Measurements from ENCODE around the gene LETMD1. TPM values are rescaled to one million over a fixed set of nuclear protein-coding genes. Genes with fewer than 3 reads are reported as not detected.
A peak's percentile ranks its signal among the peaks of the same experiment; 100 is the strongest.

Gene LETMD1
- total RNA-seq, 1 donor from 2014 or later = 75.7 TPM

GRCh38 chr12:51017452-51017851 is 30.7 kb upstream of the LETMD1 start:
- H3K9me3 Mint-ChIP-seq = no peaks in the 10 kb centered on the region
- H3K4me1 Mint-ChIP-seq = peaks cover 34% of the 10 kb centered on the region
- peaks cover 10% of the 10 kb centered on the region for H3K36me3 Mint-ChIP-seq (ENCODE audit: low read depth)
- H3K4me3 Mint-ChIP-seq = no peak overlapping the region
- peak overlapping the region; percentile 39 for H3K27ac Mint-ChIP-seq
- no peak for DNase-seq
- H3K27me3 Mint-ChIP-seq = no peaks in the 10 kb centered on the region
- intact Hi-C loops (cut with micrococcal nuclease) = no loop called here

- Mint-ChIP-seq H3K27me3 (no peaks in the 10 kb centered on the region), H3K36me3 (ENCODE audit: low read depth) (peaks cover 11% of the 10 kb centered on the region), H3K9me3 (no peaks in the 10 kb centered on the region), H3K4me3 (no peak overlapping the region), H3K4me1 (peaks cover 34% of the 10 kb centered on the region), H3K27ac (no peak overlapping the region)
- intact Hi-C loops (cut with micrococcal nuclease) = no loop called here
- no peak for DNase-seq
Measured at GRCh38 chr12:51018956-51019355, 29.2 kb upstream of the LETMD1 start.

GRCh38 chr12:51019927-51020326 is 28.2 kb upstream of the LETMD1 start:
- intact Hi-C loops (cut with micrococcal nuclease) = loop anchor here (10.0 kb wide), 1 partner anchor 615 kb away; the partner anchor contains the start of gene LARP4
- no peaks in the 10 kb centered on the region for H3K9me3 Mint-ChIP-seq
- no peak for DNase-seq
- H3K36me3 Mint-ChIP-seq (ENCODE audit: low read depth) = peaks cover 16% of the 10 kb centered on the region
- H3K4me1 Mint-ChIP-seq = peaks cover 44% of the 10 kb centered on the region
- H3K4me3 Mint-ChIP-seq = no peak overlapping the region
- H3K27me3 Mint-ChIP-seq = no peaks in the 10 kb centered on the region
- H3K27ac Mint-ChIP-seq = no peak overlapping the region

GRCh38 chr12:51020448-51021182 is 27.5 kb upstream of the LETMD1 start:
- Mint-ChIP-seq H3K9me3 (no peaks in the 10 kb centered on the region), H3K27ac (peak overlapping the region; percentile 20), H3K27me3 (no peaks in the 10 kb centered on the region), H3K36me3 (ENCODE audit: low read depth) (peaks cover 16% of the 10 kb centered on the region), H3K4me3 (peak overlapping the region; percentile 39), H3K4me1 (peaks cover 49% of the 10 kb centered on the region)
- intact Hi-C loops (cut with micrococcal nuclease) = loop anchor here (10.0 kb wide), 1 partner anchor 616 kb away; the partner anchor contains the start of gene LARP4
- DNase-seq = no peak

- H3K36me3 Mint-ChIP-seq (ENCODE audit: low read depth) = peaks cover 19% of the 10 kb centered on the region
- peaks cover 54% of the 10 kb centered on the region for H3K4me1 Mint-ChIP-seq
- intact Hi-C loops (cut with micrococcal nuclease) = loop anchor here (10.0 kb wide), 1 partner anchor 617 kb away; the partner anchor contains the start of gene LARP4
Measured at GRCh38 chr12:51021694-51022093, 26.4 kb upstream of the LETMD1 start.

GRCh38 chr12:51023625-51024382 is 24.3 kb upstream of the LETMD1 start:
- Mint-ChIP-seq H3K4me3 (peak overlapping the region; percentile 99), H3K4me1 (peaks cover 57% of the 10 kb centered on the region), H3K36me3 (ENCODE audit: low read depth) (peaks cover 17% of the 10 kb centered on the region), H3K9me3 (no peaks in the 10 kb centered on the region), H3K27ac (peak overlapping the region; percentile 100), H3K27me3 (peaks cover 4% of the 10 kb centered on the region)
- intact Hi-C loops (cut with micrococcal nuclease) = loop anchor here (1.0 to 10.0 kb wide), 6 partner anchors 13 to 619 kb away; partner anchors contain the start of genes CSRNP2, DAZAP2 and LARP4
- DNase-seq = no peak

More at GRCh38 chr12:51021694-51022093, 26.4 kb upstream of the LETMD1 start:
- Mint-ChIP-seq H3K27ac (peak overlapping the region; percentile 17), H3K27me3 (no peaks in the 10 kb centered on the region), H3K4me3 (peak overlapping the region; percentile 47), H3K9me3 (no peaks in the 10 kb centered on the region)
- DNase-seq = no peak

- peaks cover 9% of the 10 kb centered on the region for H3K27me3 Mint-ChIP-seq
- H3K36me3 Mint-ChIP-seq (ENCODE audit: low read depth) = peaks cover 17% of the 10 kb centered on the region
- H3K9me3 Mint-ChIP-seq = no peaks in the 10 kb centered on the region
- H3K4me1 Mint-ChIP-seq = peaks cover 50% of the 10 kb centered on the region
- intact Hi-C loops (cut with micrococcal nuclease) = loop anchor here (2.0 to 10.0 kb wide), 6 partner anchors 15 to 621 kb away; partner anchors contain the start of genes BIN2, CSRNP2, DAZAP2 and LARP4
- DNase-seq = no peak
- H3K4me3 Mint-ChIP-seq = peak overlapping the region; percentile 99
- peak overlapping the region; percentile 100 for H3K27ac Mint-ChIP-seq
Measured at GRCh38 chr12:51025338-51025835, 22.7 kb upstream of the LETMD1 start.

- intact Hi-C loops (cut with micrococcal nuclease) = loop anchor here (1.0 to 10.0 kb wide), 9 partner anchors 15 to 621 kb away; partner anchors contain the start of genes BIN2, CSRNP2, DAZAP2 and LARP4
- Mint-ChIP-seq H3K27ac (peak within 1 kb of the TSS; percentile 100), H3K4me3 (peak within 1 kb of the TSS; percentile 99), H3K4me1 (peaks cover 45% of the 10 kb centered on the region), H3K36me3 (ENCODE audit: low read depth) (peaks cover 15% of the 10 kb centered on the region), H3K27me3 (peaks cover 9% of the 10 kb centered on the region), H3K9me3 (no peaks in the 10 kb centered on the region)
- peak; percentile 98 for DNase-seq
Measured at GRCh38 chr12:51025836-51026638, 22.1 kb upstream of the LETMD1 start, which contains the start of gene SLC11A2. SLC11A2 (minus strand) TSS chr12:51026384; CDS start chr12:51010728, 15,656 bp downstream.

- peak overlapping the region; percentile 75 for H3K27ac Mint-ChIP-seq
- peak overlapping the region; percentile 47 for H3K4me3 Mint-ChIP-seq
- no peaks in the 10 kb centered on the region for H3K9me3 Mint-ChIP-seq
- H3K4me1 Mint-ChIP-seq = peaks cover 36% of the 10 kb centered on the region
- peaks cover 11% of the 10 kb centered on the region for H3K36me3 Mint-ChIP-seq (ENCODE audit: low read depth)
- intact Hi-C loops (cut with micrococcal nuclease) = loop anchor here (5.0 to 10.0 kb wide), 2 partner anchors 295 to 623 kb away; partner anchors contain the start of genes BIN2 and LARP4
- H3K27me3 Mint-ChIP-seq = peaks cover 9% of the 10 kb centered on the region
- no peak for DNase-seq
Measured at GRCh38 chr12:51027342-51027835, 20.7 kb upstream of the LETMD1 start.

- Mint-ChIP-seq H3K27me3 (peaks cover 9% of the 10 kb centered on the region), H3K27ac (no peak overlapping the region), H3K4me1 (peaks cover 34% of the 10 kb centered on the region), H3K9me3 (no peaks in the 10 kb centered on the region), H3K36me3 (ENCODE audit: low read depth) (peaks cover 10% of the 10 kb centered on the region), H3K4me3 (peak overlapping the region; percentile 47)
- peak; percentile 73 for DNase-seq
- intact Hi-C loops (cut with micrococcal nuclease) = loop anchor here (1.0 to 10.0 kb wide), 3 partner anchors 203 to 623 kb away; partner anchors contain the start of genes BIN2 and LARP4
Measured at GRCh38 chr12:51028126-51028812, 19.9 kb upstream of the LETMD1 start.

GRCh38 chr12:51028813-51029150 is 19.3 kb upstream of the LETMD1 start:
- DNase-seq = no peak
- H3K27me3 Mint-ChIP-seq = peaks cover 9% of the 10 kb centered on the region
- no peak overlapping the region for H3K27ac Mint-ChIP-seq
- H3K4me3 Mint-ChIP-seq = no peak overlapping the region
- peaks cover 30% of the 10 kb centered on the region for H3K4me1 Mint-ChIP-seq
- intact Hi-C loops (cut with micrococcal nuclease) = loop anchor here (1.0 to 10.0 kb wide), 3 partner anchors 203 to 624 kb away; partner anchors contain the start of genes BIN2 and LARP4
- H3K36me3 Mint-ChIP-seq (ENCODE audit: low read depth) = peaks cover 7% of the 10 kb centered on the region
- no peaks in the 10 kb centered on the region for H3K9me3 Mint-ChIP-seq

- H3K36me3 Mint-ChIP-seq (ENCODE audit: low read depth) = no peaks in the 10 kb centered on the region
- intact Hi-C loops (cut with micrococcal nuclease) = no loop called here
- H3K27ac Mint-ChIP-seq = no peak overlapping the region
- H3K9me3 Mint-ChIP-seq = no peaks in the 10 kb centered on the region
- peaks cover 9% of the 10 kb centered on the region for H3K27me3 Mint-ChIP-seq
- no peak for DNase-seq
- H3K4me3 Mint-ChIP-seq = no peak overlapping the region
- peaks cover 1% of the 10 kb centered on the region for H3K4me1 Mint-ChIP-seq
Measured at GRCh38 chr12:51033048-51033447, 15.1 kb upstream of the LETMD1 start.
